WERI-Rb-1 (cell line): ENCODE data around the gene DCBLD2.

ENCODE experiments used
- DNase-seq: peaks from one replicate; pipeline ENCODE4 v3.0.0-alpha.2; 2020
- H3K27ac ChIP-seq: fragments of 250-450 bp; sonication (Bioruptor Pico); 2 replicates; pipeline ENCODE4 v1.5.1; 2020; ENCODE audit warnings: mild to moderate bottlenecking, moderate library complexity
- H3K27me3 ChIP-seq: fragments of 250-450 bp; sonication (Bioruptor Pico); 2 replicates; pipeline ENCODE4 v1.5.1; 2021; ENCODE audit warnings: mild to moderate bottlenecking, low read depth, moderate library complexity; ENCODE audit not compliant: insufficient read depth, severe bottlenecking
- H3K36me3 ChIP-seq: fragments of 250-450 bp; sonication (Bioruptor Pico); 2 replicates; pipeline ENCODE4 v1.5.1; 2020; ENCODE audit warnings: mild to moderate bottlenecking, moderate library complexity
- H3K4me3 ChIP-seq: 2 replicates; pipeline ENCODE4 v1.5.1; 2011; ENCODE audit warnings: low read depth, mild to moderate bottlenecking, control low read depth, low read length
- H3K9me3 ChIP-seq: fragments of 250-450 bp; sonication (Bioruptor Pico); 2 replicates; pipeline ENCODE4 v1.5.1; 2021; ENCODE audit warnings: mild to moderate bottlenecking, moderate library complexity; ENCODE audit not compliant: severe bottlenecking
- CTCF ChIP-seq: IDR thresholded peaks from 2 replicates; pipeline ENCODE4 v1.5.1; 2011; ENCODE audit warnings: low read depth, mild to moderate bottlenecking, control low read depth, inconsistent platforms, low read length

The DCBLD2 gene

GRCh38 chr3:98821063-98821462, 80.4 kb downstream of the DCBLD2 start:
- no peak overlapping the region for H3K27ac ChIP-seq
- no peak for DNase-seq
- H3K9me3 ChIP-seq = no peaks in the 10 kb centered on the region
- no peak overlapping the region for H3K4me3 ChIP-seq
- H3K36me3 ChIP-seq = peaks cover 30% of the 10 kb centered on the region
- H3K27me3 ChIP-seq = no peaks in the 10 kb centered on the region
- no peak for TF ChIP-seq CTCF

GRCh38 chr3:98817547-98818041, 83.9 kb downstream of the DCBLD2 start:
- Histone ChIP-seq H3K9me3 (no peaks in the 10 kb centered on the region), H3K27ac (no peak overlapping the region), H3K36me3 (peaks cover 42% of the 10 kb centered on the region), H3K4me3 (no peak overlapping the region), H3K27me3 (no peaks in the 10 kb centered on the region)
- TF ChIP-seq CTCF = no peak
- no peak for DNase-seq

- DNase-seq = no peak
- H3K27me3 ChIP-seq = no peaks in the 10 kb centered on the region
- no peak overlapping the region for H3K4me3 ChIP-seq
- no peak overlapping the region for H3K27ac ChIP-seq
- no peak for TF ChIP-seq CTCF
- peaks cover 48% of the 10 kb centered on the region for H3K36me3 ChIP-seq
- no peaks in the 10 kb centered on the region for H3K9me3 ChIP-seq
Measured at GRCh38 chr3:98814817-98815420, 86.6 kb downstream of the DCBLD2 start.

GRCh38 chr3:98812851-98813374, 88.6 kb downstream of the DCBLD2 start:
- Histone ChIP-seq H3K4me3 (no peak overlapping the region), H3K27ac (no peak overlapping the region), H3K27me3 (no peaks in the 10 kb centered on the region), H3K9me3 (no peaks in the 10 kb centered on the region), H3K36me3 (peaks cover 48% of the 10 kb centered on the region)
- no peak for TF ChIP-seq CTCF
- no peak for DNase-seq

GRCh38 chr3:98811048-98811447, 90.4 kb downstream of the DCBLD2 start:
- Histone ChIP-seq H3K36me3 (peaks cover 52% of the 10 kb centered on the region), H3K4me3 (no peak overlapping the region), H3K27me3 (no peaks in the 10 kb centered on the region), H3K9me3 (no peaks in the 10 kb centered on the region), H3K27ac (no peak overlapping the region)
- no peak for TF ChIP-seq CTCF
- no peak for DNase-seq

GRCh38 chr3:98809557-98809956, 91.9 kb downstream of the DCBLD2 start:
- TF ChIP-seq CTCF = no peak
- no peak overlapping the region for H3K4me3 ChIP-seq
- no peaks in the 10 kb centered on the region for H3K27me3 ChIP-seq
- H3K36me3 ChIP-seq = peaks cover 61% of the 10 kb centered on the region
- DNase-seq = no peak
- H3K27ac ChIP-seq = no peak overlapping the region
- no peaks in the 10 kb centered on the region for H3K9me3 ChIP-seq
